SU-DHL-6 (cell line): ENCODE measurements around the gene GNG4.
"Not testable (repeated sequence)": the region's sequence is repeated elsewhere in the genome, so short reads cannot be mapped to it uniquely, and the experiment has no call there.

ENCODE experiments used
- H2AFZ ChIP-seq: fragments of 200-600 bp; sonication (generic); 2 replicates; pipeline ENCODE4 v1.6.1; 2014; ENCODE audit warnings: low read depth, mild to moderate bottlenecking, moderate library complexity, mixed read lengths, antibody characterized with exemption, low read length; ENCODE audit not compliant: severe bottlenecking
- H3F3A ChIP-seq: fragments of 200-600 bp; shearing (Covaris generic); 2 replicates; pipeline ENCODE4 v1.6.0; 2016; ENCODE audit warnings: antibody characterized with exemption, mild to moderate bottlenecking; ENCODE audit not compliant: insufficient read depth
- H3K27ac ChIP-seq: fragments of 200-600 bp; sonication (generic); 2 replicates; pipeline ENCODE4 v1.5.1; 2016; ENCODE audit warnings: low read depth, mild to moderate bottlenecking, low read length, moderate library complexity, mixed read lengths
- H3K27me3 ChIP-seq: fragments of 200-600 bp; sonication (generic), shearing (Covaris generic); 2 replicates; pipeline ENCODE4 v1.6.0; 2014; ENCODE audit warnings: mild to moderate bottlenecking, low read length
- H3K36me3 ChIP-seq: fragments of 200-600 bp; sonication (generic); 2 replicates; pipeline ENCODE4 v1.6.1; 2014; ENCODE audit warnings: mild to moderate bottlenecking, low read length, mixed read lengths
- H3K4me2 ChIP-seq: fragments of 300-600, 200-600 bp; shearing (Covaris generic), sonication (generic); 2 replicates; pipeline ENCODE4 v1.6.0; 2014; ENCODE audit warnings: low read length, low read depth, mild to moderate bottlenecking; ENCODE audit not compliant: poor library complexity, severe bottlenecking
- H3K4me3 ChIP-seq: fragments of 200-600 bp; sonication (generic); 2 replicates; pipeline ENCODE4 v1.5.1; 2014; ENCODE audit warnings: antibody characterized with exemption, low read length, mild to moderate bottlenecking, mixed read lengths; ENCODE audit not compliant: insufficient read depth, poor library complexity, severe bottlenecking
- H3K79me2 ChIP-seq: fragments of 200-600 bp; sonication (generic); 2 replicates; pipeline ENCODE4 v1.6.1; 2014; ENCODE audit warnings: mild to moderate bottlenecking, low read length, moderate library complexity; ENCODE audit not compliant: insufficient read depth
- H3K9ac ChIP-seq: fragments of 200-600 bp; sonication (generic); 2 replicates; pipeline ENCODE4 v1.7.0; 2014; ENCODE audit warnings: mild to moderate bottlenecking, low read length
- H3K9me2 ChIP-seq: fragments of 200-600 bp; sonication (generic); replicated peaks from 2 replicates; pipeline ENCODE4 v1.6.1; 2014; ENCODE audit warnings: low read length; ENCODE audit not compliant: insufficient read depth
- H3K9me3 ChIP-seq: fragments of 200-600 bp; sonication (generic); 2 replicates; pipeline ENCODE4 v1.6.1; 2014; ENCODE audit warnings: low read length, mixed read lengths; ENCODE audit not compliant: insufficient read depth
- H4K20me1 ChIP-seq: fragments of 200-600 bp; sonication (generic); 2 replicates; pipeline ENCODE4 v1.6.1; 2014; ENCODE audit warnings: low read depth, mild to moderate bottlenecking, antibody characterized with exemption, low read length, moderate library complexity, mixed read lengths
- CTCF ChIP-seq: fragments of 200-600 bp; sonication (generic); IDR thresholded peaks from one replicate; pipeline ENCODE4 v1.5.1; 2017; ENCODE audit warnings: antibody characterized with exemption, mild to moderate bottlenecking, low read length, moderate library complexity; ENCODE audit not compliant: insufficient read depth, poor library complexity, severe bottlenecking
- EZH2phosphoT487 ChIP-seq: fragments of 200-600 bp; sonication (generic), shearing (Covaris generic); conservative IDR thresholded peaks from 2 replicates; pipeline ENCODE4 v1.6.1; 2018; ENCODE audit warnings: mild to moderate bottlenecking, antibody characterized with exemption, low read length, moderate library complexity, mixed read lengths

Gene GNG4

DNA sequence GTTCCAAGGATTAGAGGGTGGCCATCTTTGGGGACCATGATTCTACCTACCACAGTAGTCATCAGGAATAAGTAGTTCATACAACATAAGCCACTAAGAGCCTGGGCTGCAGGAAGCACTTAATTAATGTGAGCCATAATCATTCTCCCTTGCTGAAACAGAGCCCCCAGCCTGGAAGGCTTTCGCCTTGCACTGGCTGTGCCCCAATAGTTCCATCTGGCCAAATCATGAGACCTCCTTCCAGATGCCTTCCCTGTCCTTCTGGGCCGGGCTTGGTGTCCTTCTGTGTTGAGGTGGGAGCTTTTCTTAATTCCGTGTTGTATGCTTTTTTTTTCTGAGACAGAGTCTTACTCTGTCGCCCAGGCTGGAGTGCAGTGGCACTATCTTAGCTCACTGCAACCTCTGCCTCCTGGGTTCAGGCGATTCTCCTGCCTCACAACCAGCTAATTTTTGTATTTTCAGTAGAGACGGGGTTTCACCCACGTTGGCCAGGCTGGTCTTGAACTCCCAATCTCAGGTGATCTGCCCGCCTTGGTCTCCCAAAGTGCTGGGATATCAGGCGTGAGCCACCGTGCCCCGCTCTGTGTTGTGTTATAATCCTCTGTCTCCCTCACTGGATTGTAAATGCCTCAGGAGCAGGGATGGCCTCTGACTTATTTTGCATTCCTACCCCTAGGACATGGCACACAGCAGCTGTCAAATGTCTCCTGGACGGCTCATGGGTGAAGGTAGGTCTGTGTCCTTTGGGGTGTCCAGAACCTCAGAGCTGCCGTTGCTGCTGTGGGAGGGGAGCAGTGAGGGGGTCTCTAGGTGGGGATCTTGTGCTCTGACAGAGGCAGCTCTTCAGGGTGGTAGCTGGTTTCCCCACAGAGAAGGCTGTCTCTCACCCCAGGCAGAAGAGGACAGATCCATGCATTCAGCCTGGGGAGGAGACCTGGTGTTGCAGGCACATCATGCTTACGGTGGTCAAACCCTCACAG lies 10.1 kb downstream of the GNG4 start:
- Histone ChIP-seq H3K79me2 (no peaks in the 10 kb centered on the region), H3F3A (no peaks in the 10 kb centered on the region), H3K9me3 (no peaks in the 10 kb centered on the region), H3K9ac (no peak overlapping the region), H3K9me2 (no peaks in the 10 kb centered on the region), H3K4me3 (no peak overlapping the region), H2AFZ (no peak overlapping the region), H4K20me1 (no peaks in the 10 kb centered on the region), H3K27ac (no peak overlapping the region), H3K4me2 (no peak overlapping the region), H3K36me3 (no peaks in the 10 kb centered on the region), H3K27me3 (no peaks in the 10 kb centered on the region)
- TF ChIP-seq EZH2phosphoT487 (no peak), CTCF (no peak)

DNA sequence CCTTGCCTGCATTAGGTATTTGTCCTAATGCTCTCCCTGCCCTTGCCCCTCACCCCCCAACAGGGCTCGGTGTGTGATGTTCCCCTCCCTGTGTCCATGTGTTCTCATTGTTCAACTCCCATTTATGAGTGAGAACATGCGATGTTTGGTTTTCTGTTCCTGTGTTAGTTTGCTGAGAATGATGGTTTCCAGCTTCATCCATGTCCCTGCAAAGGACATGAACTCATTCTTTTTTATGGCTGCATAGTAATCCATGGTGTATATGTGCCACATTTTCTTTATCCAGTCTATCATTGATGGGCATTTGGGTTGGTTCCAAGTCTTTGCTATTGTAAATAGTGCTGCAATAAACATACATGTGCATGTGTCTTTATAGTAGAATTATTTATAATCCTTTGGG lies 11.0 kb downstream of the GNG4 start:
- not testable (repeated sequence) for H3K79me2 ChIP-seq, H3K4me2 ChIP-seq, H3K27ac ChIP-seq

GRCh38 chr1:235637756-235638534 lies 11.6 kb downstream of the GNG4 start:
- no peaks in the 10 kb centered on the region for H3F3A ChIP-seq
- no peak overlapping the region for H3K9ac ChIP-seq
- H3K4me2 ChIP-seq, result no peak overlapping the region
- H2AFZ ChIP-seq, result no peak overlapping the region
- no peaks in the 10 kb centered on the region for H3K36me3 ChIP-seq
- H3K79me2 ChIP-seq, result no peaks in the 10 kb centered on the region
- no peak overlapping the region for H3K4me3 ChIP-seq
- no peak for TF ChIP-seq EZH2phosphoT487
- no peak for TF ChIP-seq CTCF
- H3K9me2 ChIP-seq, result no peaks in the 10 kb centered on the region
- no peaks in the 10 kb centered on the region for H4K20me1 ChIP-seq
- H3K27me3 ChIP-seq, result no peaks in the 10 kb centered on the region
- H3K27ac ChIP-seq, result no peak overlapping the region
- H3K9me3 ChIP-seq, result no peaks in the 10 kb centered on the region

More for the DNA sequence above, 11.0 kb downstream of the GNG4 start:
- not testable (repeated sequence) for H3K9me3 ChIP-seq, H3K36me3 ChIP-seq, H4K20me1 ChIP-seq, H2AFZ ChIP-seq, H3K27me3 ChIP-seq, H3K9ac ChIP-seq, H3F3A ChIP-seq, H3K4me3 ChIP-seq, H3K9me2 ChIP-seq
